Karpas-422 (cell line): Measurements from ENCODE around the gene CRTC2. TPM values are rescaled to one million over a fixed set of nuclear protein-coding genes. Genes with fewer than 3 reads are reported as not detected.
"Not testable (repeated sequence)": the region's sequence is repeated elsewhere in the genome, so short reads cannot be mapped to it uniquely, and the experiment has no call there.

Experiments
- DNase-seq: peaks from one replicate; pipeline ENCODE4 v3.0.0-alpha.2; 2015
- H2AFZ ChIP-seq: fragments of 200-600 bp; sonication (generic); 2 replicates; pipeline ENCODE4 v1.6.1; 2014; ENCODE audit warnings: antibody characterized with exemption, low read length, mixed read lengths
- H3K27ac ChIP-seq: fragments of 200-600 bp; sonication (generic); 2 replicates; pipeline ENCODE4 v1.5.1; 2014; ENCODE audit warnings: mild to moderate bottlenecking, low read length, moderate library complexity
- H3K27me3 ChIP-seq: fragments of 200-600 bp; sonication (generic); 2 replicates; pipeline ENCODE4 v1.6.1; 2014; ENCODE audit warnings: low read length, mixed read lengths
- H3K36me3 ChIP-seq: fragments of 200-600 bp; sonication (generic); 2 replicates; pipeline ENCODE4 v1.6.1; 2014; ENCODE audit warnings: low read length, mixed read lengths; ENCODE audit not compliant: insufficient read depth
- H3K4me1 ChIP-seq: fragments of 200-600 bp; sonication (generic); 2 replicates; pipeline ENCODE4 v1.6.1; 2014; ENCODE audit warnings: mild to moderate bottlenecking, low read length, mixed read lengths
- H3K4me2 ChIP-seq: fragments of 200-600 bp; sonication (generic); 2 replicates; pipeline ENCODE4 v1.6.1; 2014; ENCODE audit warnings: low read length, low read depth, mild to moderate bottlenecking; ENCODE audit not compliant: poor library complexity, severe bottlenecking
- H3K4me3 ChIP-seq: fragments of 200-600 bp; sonication (generic); 2 replicates; pipeline ENCODE4 v1.5.1; 2014; ENCODE audit warnings: mild to moderate bottlenecking, antibody characterized with exemption, low read length, mixed read lengths
- H3K79me2 ChIP-seq: fragments of 200-600 bp; sonication (generic); 2 replicates; pipeline ENCODE4 v1.6.1; 2014; ENCODE audit warnings: mild to moderate bottlenecking, low read length, mixed read lengths
- H3K9ac ChIP-seq: fragments of 200-600 bp; sonication (generic); 2 replicates; pipeline ENCODE4 v1.6.0; 2014; ENCODE audit warnings: low read length
- H3K9me2 ChIP-seq: fragments of 200-600 bp; sonication (generic), shearing (Covaris generic); replicated peaks from 2 replicates; pipeline ENCODE4 v1.6.0; 2014; ENCODE audit warnings: mild to moderate bottlenecking, low read length, moderate library complexity; ENCODE audit not compliant: insufficient read depth
- H3K9me3 ChIP-seq: fragments of 300-700, 200-600 bp; sonication (generic); 2 replicates; pipeline ENCODE4 v1.6.1; 2014; ENCODE audit warnings: low read length, mixed read lengths
- H4K20me1 ChIP-seq: fragments of 200-600 bp; sonication (generic); 2 replicates; pipeline ENCODE4 v1.6.1; 2014; ENCODE audit warnings: mild to moderate bottlenecking, antibody characterized with exemption, low read length, low read depth; ENCODE audit not compliant: insufficient read depth
- total RNA-seq: library from RNA; depleted of rRNA; stranded (reverse); fragments of >200 nt; shearing (Covaris generic); gene quantifications from 2 replicates; pipeline ENCODE4 v1.2.3, GENCODE V29; 2014; ENCODE audit warnings: low replicate concordance; rRNA removed

Gene CRTC2, protein sequence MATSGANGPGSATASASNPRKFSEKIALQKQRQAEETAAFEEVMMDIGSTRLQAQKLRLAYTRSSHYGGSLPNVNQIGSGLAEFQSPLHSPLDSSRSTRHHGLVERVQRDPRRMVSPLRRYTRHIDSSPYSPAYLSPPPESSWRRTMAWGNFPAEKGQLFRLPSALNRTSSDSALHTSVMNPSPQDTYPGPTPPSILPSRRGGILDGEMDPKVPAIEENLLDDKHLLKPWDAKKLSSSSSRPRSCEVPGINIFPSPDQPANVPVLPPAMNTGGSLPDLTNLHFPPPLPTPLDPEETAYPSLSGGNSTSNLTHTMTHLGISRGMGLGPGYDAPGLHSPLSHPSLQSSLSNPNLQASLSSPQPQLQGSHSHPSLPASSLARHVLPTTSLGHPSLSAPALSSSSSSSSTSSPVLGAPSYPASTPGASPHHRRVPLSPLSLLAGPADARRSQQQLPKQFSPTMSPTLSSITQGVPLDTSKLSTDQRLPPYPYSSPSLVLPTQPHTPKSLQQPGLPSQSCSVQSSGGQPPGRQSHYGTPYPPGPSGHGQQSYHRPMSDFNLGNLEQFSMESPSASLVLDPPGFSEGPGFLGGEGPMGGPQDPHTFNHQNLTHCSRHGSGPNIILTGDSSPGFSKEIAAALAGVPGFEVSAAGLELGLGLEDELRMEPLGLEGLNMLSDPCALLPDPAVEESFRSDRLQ
- total RNA-seq, result 27.9 and 28.3 TPM in 2 replicates

DNA sequence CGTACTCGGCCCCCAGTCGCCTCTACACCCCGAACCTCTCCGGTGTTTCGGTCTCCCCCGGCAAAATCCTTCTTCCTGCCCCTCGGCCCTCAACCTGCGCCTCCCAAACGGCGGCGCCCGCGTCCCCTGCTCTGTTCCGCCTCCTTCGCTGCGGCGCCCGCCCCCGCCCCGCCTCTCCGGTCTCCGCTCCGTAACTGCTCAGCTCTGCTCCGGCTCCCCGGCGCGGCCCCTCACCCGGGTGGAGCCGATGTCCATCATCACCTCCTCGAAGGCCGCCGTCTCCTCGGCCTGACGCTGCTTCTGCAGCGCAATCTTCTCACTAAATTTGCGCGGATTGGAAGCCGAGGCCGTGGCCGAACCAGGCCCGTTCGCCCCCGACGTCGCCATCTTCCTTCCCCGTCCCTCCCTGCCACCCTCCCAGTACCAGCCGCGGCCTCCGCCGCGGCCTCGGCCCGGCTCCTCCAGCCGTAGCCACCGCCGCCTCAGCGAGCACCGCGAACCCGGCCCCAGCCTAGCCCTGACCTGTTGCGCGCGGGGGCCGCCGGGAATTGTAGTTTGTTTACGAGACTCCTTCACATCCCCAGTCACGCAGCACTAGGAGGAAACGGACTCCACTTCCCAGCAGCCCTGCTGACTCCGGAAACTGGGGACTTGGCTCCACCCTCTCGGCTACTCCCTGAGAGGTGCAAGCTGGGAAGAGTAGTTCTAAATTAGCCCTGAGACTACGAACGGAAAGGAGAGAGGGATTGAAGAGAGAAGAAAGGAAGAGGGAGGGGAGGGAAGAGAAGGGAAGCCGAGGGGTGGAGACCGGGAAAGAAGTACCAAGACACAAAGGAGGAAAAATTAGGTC, at the start of gene CRTC2:
Gene CRTC2 (minus strand): TSS at position 502 of the 850 bp plus-strand sequence. CDS start 115 bp downstream, at position 387.
- Histone ChIP-seq H4K20me1 (peaks cover 20% of the 10 kb centered on the region; the same call in 1 of the 2 replicates), H3K36me3 (peaks cover 21% of the 10 kb centered on the region; the same call in 1 of the 2 replicates), H3K27ac (peak within 1 kb of the TSS; percentile 65), H3K79me2 (peaks cover 71% of the 10 kb centered on the region), H3K27me3 (no peaks in the 10 kb centered on the region), H2AFZ (peak within 1 kb of the TSS; percentile 45; the same call in 1 of the 2 replicates), H3K9ac (peak within 1 kb of the TSS; percentile 91), H3K4me1 (peaks cover 55% of the 10 kb centered on the region), H3K9me3 (no peaks in the 10 kb centered on the region), H3K4me2 (peak within 1 kb of the TSS; percentile 86), H3K4me3 (peak within 1 kb of the TSS; percentile 81), H3K9me2 (no peaks in the 10 kb centered on the region)
- peak; percentile 99 for DNase-seq

DNA sequence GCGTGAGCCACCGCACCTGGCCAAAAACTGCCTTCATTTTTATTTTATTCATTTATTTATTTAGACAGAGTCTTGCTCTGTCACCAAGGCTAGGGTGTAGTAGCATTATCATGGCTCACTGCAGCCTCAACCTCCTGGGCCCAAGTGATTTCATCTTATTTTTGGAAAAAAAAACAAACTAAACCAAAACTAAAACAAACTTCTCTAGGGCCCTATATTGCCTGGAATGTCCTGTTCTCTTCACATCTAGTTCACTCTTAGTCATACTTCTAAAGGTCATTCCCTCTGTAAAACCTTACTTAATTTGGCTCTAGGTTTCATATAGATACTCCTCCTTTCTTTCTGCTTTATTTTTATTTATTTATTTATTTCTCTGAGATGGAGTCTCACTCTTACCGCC, 47.7 kb upstream of the CRTC2 start:
- Histone ChIP-seq H3K27ac (no peak overlapping the region), H4K20me1 (no peaks in the 10 kb centered on the region), H3K9me3 (no peaks in the 10 kb centered on the region), H2AFZ (no peak overlapping the region), H3K9ac (no peak overlapping the region), H3K9me2 (no peaks in the 10 kb centered on the region), H3K4me1 (no peaks in the 10 kb centered on the region), H3K4me2 (no peak overlapping the region), H3K4me3 (no peak overlapping the region), H3K36me3 (no peaks in the 10 kb centered on the region), H3K27me3 (no peaks in the 10 kb centered on the region), H3K79me2 (no peaks in the 10 kb centered on the region)
- DNase-seq, result no peak

DNA sequence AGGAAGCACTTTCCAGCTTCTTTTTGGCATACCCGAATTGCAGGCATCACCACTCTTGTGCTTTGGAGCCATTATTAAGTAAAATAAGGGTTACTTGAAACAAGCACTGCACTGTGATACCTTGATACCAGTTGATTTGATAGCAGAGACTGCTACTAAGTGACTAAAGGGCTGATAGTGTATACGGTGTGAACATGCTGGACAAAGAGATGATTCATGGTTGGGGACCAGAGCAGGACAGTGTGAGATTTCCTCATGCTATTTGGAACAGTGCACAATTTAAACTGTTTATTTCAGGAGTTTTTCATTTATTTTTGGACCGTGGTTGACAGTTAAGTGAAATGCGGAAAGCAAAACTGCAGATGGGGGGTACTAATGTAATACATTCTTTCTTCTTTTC, 42.0 kb upstream of the CRTC2 start:
- no peak overlapping the region for H3K9ac ChIP-seq
- DNase-seq, result no peak
- no peak overlapping the region for H3K4me2 ChIP-seq
- H4K20me1 ChIP-seq, result no peaks in the 10 kb centered on the region
- H3K36me3 ChIP-seq, result no peaks in the 10 kb centered on the region
- H3K4me3 ChIP-seq, result no peak overlapping the region
- H3K9me2 ChIP-seq, result no peaks in the 10 kb centered on the region
- no peaks in the 10 kb centered on the region for H3K27me3 ChIP-seq
- no peaks in the 10 kb centered on the region for H3K4me1 ChIP-seq
- H3K9me3 ChIP-seq, result no peaks in the 10 kb centered on the region
- no peak overlapping the region for H2AFZ ChIP-seq
- H3K79me2 ChIP-seq, result no peaks in the 10 kb centered on the region
- H3K27ac ChIP-seq, result no peak overlapping the region

DNA sequence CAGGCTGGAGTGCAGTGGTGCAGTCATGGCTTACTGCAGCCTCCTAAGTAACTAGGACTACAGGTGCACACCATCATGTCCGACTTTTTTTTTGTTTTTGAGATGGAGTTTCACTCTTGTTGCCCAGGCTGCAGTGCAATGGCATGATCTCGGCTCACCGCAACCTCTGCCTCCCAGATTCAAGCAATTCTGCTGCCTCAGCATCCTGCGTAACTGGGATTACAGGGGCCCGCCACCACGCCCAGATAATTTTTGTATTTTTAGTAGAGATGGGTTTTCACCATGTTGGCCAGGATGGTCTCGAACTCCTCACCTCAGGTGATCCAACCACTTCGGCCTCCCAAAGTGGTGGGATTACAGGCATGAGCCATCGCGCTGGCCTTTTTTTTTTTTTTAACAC, 38.5 kb upstream of the CRTC2 start:
- not testable (repeated sequence) for H4K20me1 ChIP-seq, H3K4me2 ChIP-seq, H3K9me2 ChIP-seq, H3K4me1 ChIP-seq, H3K9ac ChIP-seq, H3K27me3 ChIP-seq, H3K9me3 ChIP-seq, DNase-seq, H3K27ac ChIP-seq, H3K4me3 ChIP-seq, H2AFZ ChIP-seq, H3K79me2 ChIP-seq
- peaks cover 11% of the 10 kb centered on the region for H3K36me3 ChIP-seq

DNA sequence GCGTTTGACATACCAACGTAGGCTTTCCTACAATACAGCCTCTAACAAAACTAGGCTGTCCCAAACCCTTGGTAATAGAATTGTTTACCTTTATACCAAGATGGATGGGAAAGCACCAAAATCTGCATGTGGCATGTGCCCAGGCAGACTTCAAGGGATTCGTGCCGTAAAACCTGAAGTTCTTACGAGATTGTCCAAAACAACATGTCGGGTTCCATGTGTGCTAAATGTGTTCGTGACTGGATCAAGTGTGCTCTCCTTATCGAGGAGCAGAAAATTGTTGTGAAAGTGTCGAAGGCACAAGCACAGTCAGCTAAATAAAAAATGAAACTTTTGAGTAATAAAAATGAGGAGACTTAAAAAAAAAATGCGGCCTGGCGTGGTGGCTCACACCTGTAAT, 37.2 kb upstream of the CRTC2 start:
- peak; percentile 49 for DNase-seq

DNA sequence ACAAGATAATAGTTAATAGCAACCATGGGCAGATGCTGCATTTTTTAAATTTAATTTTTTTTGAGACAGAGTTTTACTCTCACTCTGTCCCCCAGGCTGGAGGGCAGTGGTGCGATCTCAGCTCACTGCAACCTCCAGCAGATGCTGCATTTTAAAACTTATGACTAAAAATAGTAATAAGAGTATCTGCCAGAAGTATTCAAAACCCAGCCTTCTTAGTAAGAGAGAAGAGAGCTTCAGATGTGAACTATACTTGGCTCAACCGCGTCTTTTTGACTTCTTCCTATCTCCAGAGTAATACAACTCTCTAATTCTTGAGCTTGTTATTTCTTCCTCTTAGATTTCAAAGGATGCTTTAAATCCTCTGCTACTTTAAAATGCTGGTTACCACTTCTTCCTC, 36.8 kb upstream of the CRTC2 start:
- peaks cover 13% of the 10 kb centered on the region for H4K20me1 ChIP-seq
- H3K27ac ChIP-seq, result no peak overlapping the region
- H3K9me2 ChIP-seq, result no peaks in the 10 kb centered on the region
- H3K36me3 ChIP-seq, result peaks cover 22% of the 10 kb centered on the region
- peaks cover 18% of the 10 kb centered on the region for H3K4me1 ChIP-seq
- H3K4me3 ChIP-seq, result no peak overlapping the region
- H3K79me2 ChIP-seq, result peaks cover 15% of the 10 kb centered on the region
- H3K9ac ChIP-seq, result no peak overlapping the region
- no peak overlapping the region for H2AFZ ChIP-seq
- no peaks in the 10 kb centered on the region for H3K9me3 ChIP-seq
- DNase-seq, result peak; percentile 53
- no peaks in the 10 kb centered on the region for H3K27me3 ChIP-seq
- no peak overlapping the region for H3K4me2 ChIP-seq

More for the DNA sequence above, 37.2 kb upstream of the CRTC2 start:
- H3K4me1 ChIP-seq, result peaks cover 16% of the 10 kb centered on the region
- no peak overlapping the region for H3K27ac ChIP-seq
- no peak overlapping the region for H2AFZ ChIP-seq
- H3K9me2 ChIP-seq, result no peaks in the 10 kb centered on the region
- no peaks in the 10 kb centered on the region for H3K27me3 ChIP-seq
- peaks cover 13% of the 10 kb centered on the region for H4K20me1 ChIP-seq
- H3K4me3 ChIP-seq, result no peak overlapping the region
- peaks cover 22% of the 10 kb centered on the region for H3K36me3 ChIP-seq
- H3K9ac ChIP-seq, result no peak overlapping the region
- no peak overlapping the region for H3K4me2 ChIP-seq
- peaks cover 15% of the 10 kb centered on the region for H3K79me2 ChIP-seq
- no peaks in the 10 kb centered on the region for H3K9me3 ChIP-seq

DNA sequence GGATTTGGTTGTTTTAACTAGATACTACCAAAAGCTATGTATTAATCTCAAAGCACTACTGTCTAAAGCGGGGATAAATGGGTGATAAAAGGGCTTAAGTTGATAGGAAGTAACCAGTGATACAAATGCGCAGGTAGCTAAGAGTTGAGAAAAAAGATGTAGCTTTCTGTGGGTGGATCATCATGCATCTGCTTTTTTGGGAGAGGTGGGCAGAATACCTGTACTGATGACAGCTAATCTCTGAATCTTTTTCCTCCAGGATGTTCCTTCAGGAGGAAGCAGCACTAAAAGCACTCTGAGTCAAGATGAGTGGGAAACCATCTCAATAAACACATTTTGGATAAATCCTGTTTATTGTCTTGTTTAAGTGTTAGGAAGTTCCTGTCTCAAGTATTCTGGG, 33.4 kb upstream of the CRTC2 start:
- peaks cover 30% of the 10 kb centered on the region for H3K4me1 ChIP-seq
- peak overlapping the region; percentile 78 for H3K4me3 ChIP-seq
- H3K27ac ChIP-seq, result peak overlapping the region; percentile 60
- peaks cover 22% of the 10 kb centered on the region for H3K36me3 ChIP-seq
- peaks cover 15% of the 10 kb centered on the region for H3K79me2 ChIP-seq
- H3K9me2 ChIP-seq, result no peaks in the 10 kb centered on the region
- H3K27me3 ChIP-seq, result no peaks in the 10 kb centered on the region
- H3K4me2 ChIP-seq, result peak overlapping the region; percentile 76
- H2AFZ ChIP-seq, result no peak overlapping the region
- peaks cover 13% of the 10 kb centered on the region for H4K20me1 ChIP-seq
- H3K9me3 ChIP-seq, result no peaks in the 10 kb centered on the region
- no peak for DNase-seq
- peak overlapping the region; percentile 90 for H3K9ac ChIP-seq
